Colon (tissue), 2 donors: ENCODE results near the gene SSBP2.
"Not testable (repeated sequence)": the region's sequence is repeated elsewhere in the genome, so short reads cannot be mapped to it uniquely, and the experiment has no call there.

Experiments
- FAIRE-seq: peaks from 2 replicates; lab custom pipeline; 2012; peaks lifted over from hg19 to GRCh38; lab: Jason Lieb, UNC
- donor health status: control.
- donor health status: control.

Gene SSBP2

GRCh38 chr5:81728301-81728700 is 22.6 kb downstream of the SSBP2 start:
- FAIRE-seq: no peak

GRCh38 chr5:81726297-81726696 is 24.6 kb downstream of the SSBP2 start:
- no peak for FAIRE-seq

GRCh38 chr5:81724571-81724970 is 26.3 kb downstream of the SSBP2 start:
- no peak for FAIRE-seq

- no peak for FAIRE-seq
Measured at GRCh38 chr5:81724108-81724507, 26.8 kb downstream of the SSBP2 start.

GRCh38 chr5:81721049-81721448 is 29.8 kb downstream of the SSBP2 start:
- FAIRE-seq: no peak

- no peak for FAIRE-seq
Measured at GRCh38 chr5:81719743-81720345, 31.1 kb downstream of the SSBP2 start.

- FAIRE-seq: no peak
Measured at GRCh38 chr5:81718300-81718699, 32.6 kb downstream of the SSBP2 start.

- no peak for FAIRE-seq
Measured at GRCh38 chr5:81717860-81718259, 33.0 kb downstream of the SSBP2 start.

- no peak for FAIRE-seq
Measured at GRCh38 chr5:81717226-81717625, 33.7 kb downstream of the SSBP2 start.

GRCh38 chr5:81714076-81714475 is 36.8 kb downstream of the SSBP2 start:
- FAIRE-seq: not testable (repeated sequence)

GRCh38 chr5:81708889-81709288 is 42.0 kb downstream of the SSBP2 start:
- FAIRE-seq: no peak

- FAIRE-seq: no peak
Measured at GRCh38 chr5:81703840-81704239, 47.1 kb downstream of the SSBP2 start.

- FAIRE-seq: no peak
Measured at GRCh38 chr5:81700166-81700565, 50.7 kb downstream of the SSBP2 start.

- FAIRE-seq: no peak
Measured at GRCh38 chr5:81698813-81699212, 52.1 kb downstream of the SSBP2 start.

- FAIRE-seq: no peak
Measured at GRCh38 chr5:81696418-81697397, 54.2 kb downstream of the SSBP2 start.

- no peak for FAIRE-seq
Measured at GRCh38 chr5:81694726-81695125, 56.2 kb downstream of the SSBP2 start.

- FAIRE-seq: no peak
Measured at GRCh38 chr5:81688215-81688614, 62.7 kb downstream of the SSBP2 start.

GRCh38 chr5:81687292-81687691 is 63.6 kb downstream of the SSBP2 start:
- FAIRE-seq: no peak

- no peak for FAIRE-seq
Measured at GRCh38 chr5:81685471-81685870, 65.4 kb downstream of the SSBP2 start.

- no peak for FAIRE-seq
Measured at GRCh38 chr5:81679885-81680284, 71.0 kb downstream of the SSBP2 start.

GRCh38 chr5:81675420-81675819 is 75.5 kb downstream of the SSBP2 start:
- FAIRE-seq: no peak

GRCh38 chr5:81665795-81666194 is 85.1 kb downstream of the SSBP2 start:
- FAIRE-seq: no peak

GRCh38 chr5:81660624-81661023 is 90.3 kb downstream of the SSBP2 start:
- FAIRE-seq: not testable (repeated sequence)

GRCh38 chr5:81657386-81657785 is 93.5 kb downstream of the SSBP2 start:
- FAIRE-seq: peak; percentile 68
